HG02798 (cell line): ENCODE measurements around the gene PDE8B.
"Not testable (repeated sequence)": the region's sequence is repeated elsewhere in the genome, so short reads cannot be mapped to it uniquely, and the experiment has no call there.

Experiments used
- ATAC-seq: cut with Tn5 transposase; IDR thresholded peaks from one replicate; pipeline ENCODE4 v1.9.1; 2021; ENCODE audit warnings: mild to moderate bottlenecking; ENCODE audit not compliant: unreplicated experiment, poor library complexity

PDE8B gene

DNA sequence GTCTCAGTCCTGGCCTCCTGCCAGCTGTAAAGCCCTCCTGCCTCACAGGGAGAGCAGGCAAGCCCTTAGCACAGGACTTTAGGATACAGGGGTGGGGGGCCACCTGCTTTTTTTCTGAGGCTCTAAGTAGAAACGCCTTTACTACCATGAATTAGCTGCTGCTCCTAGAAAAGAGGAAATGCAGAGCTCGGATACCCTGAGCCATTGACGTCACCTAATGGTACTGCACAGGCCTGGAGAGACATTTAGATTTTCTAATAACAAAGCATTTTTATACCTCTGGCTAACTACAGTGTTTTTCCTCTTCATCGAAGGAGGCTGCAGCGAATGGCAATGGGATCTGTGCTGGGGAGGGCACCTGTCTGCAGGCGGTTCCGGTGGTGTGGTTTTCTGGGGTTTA is 144.6 kb downstream of the PDE8B start:
- no peak for ATAC-seq

DNA sequence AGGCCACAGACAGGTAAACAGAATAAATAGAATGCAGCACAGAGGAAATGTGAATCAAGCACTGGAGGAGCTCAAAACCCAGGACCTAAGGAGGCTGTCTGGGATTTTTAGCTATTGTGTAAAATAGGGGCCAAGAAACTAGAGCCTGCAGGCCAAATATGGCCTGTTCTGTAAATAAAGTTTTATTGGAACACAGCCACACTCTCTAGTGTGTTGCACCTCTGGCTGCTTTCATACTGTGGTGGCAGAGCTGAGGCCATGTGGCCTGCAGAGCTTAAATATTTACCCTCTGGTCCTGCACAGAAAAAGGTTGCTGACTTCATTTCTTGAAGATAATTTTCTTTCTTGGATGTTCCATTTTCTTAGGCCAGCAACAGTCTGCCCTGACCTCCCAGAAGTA is 145.3 kb downstream of the PDE8B start:
- ATAC-seq, result no peak

DNA sequence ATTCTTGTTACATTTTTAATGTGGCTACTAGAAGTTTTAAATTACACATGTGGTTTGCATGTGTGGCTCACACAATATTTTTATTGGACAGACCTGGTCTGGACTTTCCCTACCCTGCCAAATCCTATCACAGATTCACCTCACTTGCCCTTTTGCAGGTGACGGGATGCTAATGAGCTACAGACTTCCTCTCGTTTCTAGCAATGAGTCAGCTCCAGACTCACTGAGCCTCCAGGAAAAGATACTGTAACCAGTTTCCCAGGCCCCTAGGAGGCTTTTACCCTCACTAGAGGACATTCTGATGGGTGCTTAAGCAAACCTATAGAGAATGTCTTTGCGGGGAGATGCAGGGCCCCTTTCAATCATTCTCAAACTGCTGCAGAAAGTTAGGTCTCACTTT is 146.3 kb downstream of the PDE8B start:
- ATAC-seq, result peak; percentile 81

DNA sequence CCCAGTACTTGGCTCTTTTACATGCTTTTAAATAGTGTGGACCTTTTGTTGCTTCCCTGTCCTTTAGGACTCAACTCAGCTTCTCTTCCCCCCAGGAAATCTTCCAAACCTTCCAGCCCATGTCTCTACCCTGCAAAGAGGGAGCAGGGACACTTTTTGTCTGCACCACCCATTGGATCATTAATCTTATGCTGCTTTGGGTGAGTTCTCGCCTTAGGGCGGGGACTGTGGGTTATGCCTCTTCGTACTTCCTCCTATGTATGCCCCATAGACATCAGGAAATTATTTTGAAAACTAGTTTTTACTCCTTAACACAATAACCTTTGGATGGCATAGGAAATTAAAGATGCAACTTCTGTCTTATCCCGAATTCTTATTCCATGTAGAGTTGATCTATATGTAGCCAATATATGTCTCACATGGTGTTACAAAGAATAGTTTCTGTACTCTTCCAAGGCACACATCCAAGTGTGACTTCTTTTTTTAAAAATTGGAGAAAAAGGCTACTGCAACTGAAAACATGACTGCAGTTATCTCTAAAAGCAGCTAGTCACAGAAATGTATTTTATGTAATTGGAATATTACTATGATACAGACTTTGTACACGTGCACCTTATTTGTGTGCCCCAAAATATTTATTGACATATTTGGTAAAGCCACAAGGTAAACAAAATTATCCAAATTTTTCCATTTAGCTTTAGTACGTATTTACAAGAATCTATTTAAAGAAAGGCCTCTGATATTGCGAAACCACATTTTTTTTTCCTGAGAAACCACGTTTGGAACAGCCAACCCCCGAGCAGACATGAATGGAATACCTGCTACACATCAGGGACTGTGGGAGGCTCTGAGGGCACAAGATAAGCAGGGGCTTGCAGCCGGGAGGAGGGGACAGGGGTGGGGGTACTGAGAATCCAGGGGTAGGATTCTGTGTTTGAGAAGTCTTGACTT is 148.1 kb downstream of the PDE8B start:
- no peak for ATAC-seq

DNA sequence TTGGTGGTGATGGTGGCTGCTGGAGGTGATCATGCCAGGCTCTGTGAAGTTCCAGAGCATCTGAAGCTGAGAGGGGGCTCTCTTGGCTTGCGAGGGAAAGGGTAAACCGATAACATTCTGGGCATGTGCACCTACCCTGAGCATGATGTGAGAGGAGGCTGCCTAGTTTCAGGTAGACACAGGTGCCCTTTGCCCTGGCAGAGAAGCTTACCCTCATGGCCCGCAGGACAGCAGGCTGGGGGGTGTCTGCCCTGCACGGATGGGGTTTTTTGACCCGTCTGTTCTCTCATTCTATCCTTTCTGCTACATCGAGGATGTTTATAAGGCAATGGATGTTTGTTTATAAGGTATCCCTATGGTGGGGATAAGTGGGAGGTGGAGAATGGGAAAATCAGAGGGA is 148.8 kb downstream of the PDE8B start:
- no peak for ATAC-seq

DNA sequence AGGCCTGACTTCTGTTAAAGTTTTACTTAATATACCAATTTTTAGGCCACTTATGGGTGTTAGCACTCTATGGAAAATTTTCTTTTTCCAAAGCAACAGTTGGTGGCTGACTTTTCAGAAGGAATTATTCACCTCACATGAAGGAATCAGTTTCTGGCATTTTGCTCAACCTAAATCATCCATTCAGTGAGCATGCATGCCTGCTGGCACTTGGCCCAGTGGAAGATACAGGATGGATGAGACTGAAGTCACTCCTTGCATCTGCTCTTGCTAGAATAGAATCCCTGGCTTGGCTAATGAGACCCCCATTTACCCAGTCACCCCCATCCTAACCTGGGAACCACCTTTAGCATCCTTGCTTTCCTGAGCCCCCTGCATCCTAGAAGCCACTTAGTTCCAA is 149.9 kb downstream of the PDE8B start:
- no peak for ATAC-seq

DNA sequence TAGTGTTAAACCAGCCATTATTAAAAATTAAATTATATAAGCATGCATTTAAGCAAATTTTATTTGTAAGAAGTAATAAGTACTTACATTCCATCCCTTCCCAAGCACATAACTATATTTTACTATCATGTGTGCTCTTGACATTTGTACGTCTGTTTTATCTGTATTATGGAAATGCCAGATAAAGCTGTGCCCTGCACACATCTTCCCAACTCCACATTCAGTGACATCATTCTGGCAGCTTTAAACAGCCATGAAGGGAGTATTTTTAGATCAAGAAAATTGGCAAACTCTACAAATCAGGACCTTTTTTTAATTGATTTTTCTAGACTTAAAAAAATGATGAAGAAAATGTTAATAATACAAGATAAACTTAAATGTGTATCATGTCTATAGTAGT is 150.5 kb downstream of the PDE8B start:
- ATAC-seq, result no peak

DNA sequence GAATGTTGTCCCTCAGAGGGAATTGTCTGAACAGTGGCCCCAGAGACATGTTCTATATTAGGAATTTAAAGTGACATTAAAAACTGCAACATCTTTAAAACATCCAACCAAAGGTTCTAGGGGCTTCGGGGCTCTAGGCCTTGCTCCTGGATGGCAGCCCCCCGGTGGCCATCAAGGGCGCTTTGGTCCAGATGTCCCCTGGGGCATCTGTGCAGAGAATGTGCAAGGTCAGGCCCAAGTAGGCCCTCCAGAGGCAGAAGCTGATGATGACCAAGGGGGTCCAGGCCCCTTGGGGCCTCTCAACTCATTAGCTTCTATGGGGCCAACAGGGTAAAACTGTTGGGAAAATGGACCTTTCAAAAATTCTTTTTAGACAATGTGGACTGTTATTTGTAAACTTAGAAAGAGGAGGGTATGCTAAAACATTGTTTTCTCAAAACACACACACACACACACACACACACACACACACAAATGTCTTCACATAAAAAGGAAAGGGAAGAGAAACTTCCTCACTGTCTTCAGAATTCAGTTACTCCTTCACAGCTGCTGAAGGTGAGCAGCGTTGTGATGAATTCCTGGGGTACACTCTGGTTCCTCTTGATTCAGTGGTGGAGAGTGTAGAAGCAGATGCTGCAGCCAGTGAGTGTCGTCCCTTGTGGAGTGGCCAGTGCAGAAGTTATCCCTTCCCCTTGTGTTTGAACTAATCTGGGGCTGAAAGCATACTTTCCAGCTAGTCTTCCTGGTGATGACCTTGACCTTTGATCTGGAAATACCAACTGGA is 156.4 kb downstream of the PDE8B start:
- ATAC-seq, result no peak

DNA sequence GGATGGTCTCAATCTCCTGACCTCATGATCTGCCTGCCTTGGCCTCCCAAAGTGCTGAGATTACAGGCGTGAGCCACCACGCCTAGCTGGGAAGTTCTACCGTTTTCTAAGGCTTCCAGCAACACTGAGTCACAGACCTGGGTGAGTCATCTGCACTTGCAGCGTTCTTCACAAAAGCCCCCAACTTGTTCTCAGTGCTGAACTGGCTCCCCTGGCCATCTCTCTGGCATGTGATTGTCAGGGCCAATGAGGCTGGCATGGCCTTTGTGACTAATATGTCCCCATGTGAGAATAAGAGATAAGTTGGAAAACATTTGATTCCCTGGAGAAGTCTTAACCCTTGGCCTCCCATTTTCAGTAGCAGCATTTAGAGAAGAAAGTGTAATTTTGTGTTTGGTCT is 157.3 kb downstream of the PDE8B start:
- ATAC-seq, result no peak

DNA sequence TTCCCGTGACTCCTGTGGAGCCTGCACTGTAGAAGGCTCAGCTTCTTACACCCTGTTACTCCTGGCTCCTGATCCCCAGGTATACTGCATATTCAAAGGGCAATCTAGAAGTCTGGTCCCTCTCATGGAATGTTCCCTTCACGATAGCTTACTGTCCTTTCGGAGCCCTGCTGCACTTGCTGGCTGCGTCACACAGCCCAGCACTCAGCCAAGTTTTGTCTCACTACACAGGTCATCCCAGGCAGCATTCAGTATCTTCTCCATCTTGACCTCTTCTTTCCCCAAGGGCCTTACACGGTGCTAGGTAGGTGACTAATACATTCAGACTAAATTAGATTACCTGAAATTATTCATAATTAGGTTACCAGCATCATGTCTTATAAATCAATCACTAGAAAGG is 157.9 kb downstream of the PDE8B start:
- ATAC-seq, result no peak

DNA sequence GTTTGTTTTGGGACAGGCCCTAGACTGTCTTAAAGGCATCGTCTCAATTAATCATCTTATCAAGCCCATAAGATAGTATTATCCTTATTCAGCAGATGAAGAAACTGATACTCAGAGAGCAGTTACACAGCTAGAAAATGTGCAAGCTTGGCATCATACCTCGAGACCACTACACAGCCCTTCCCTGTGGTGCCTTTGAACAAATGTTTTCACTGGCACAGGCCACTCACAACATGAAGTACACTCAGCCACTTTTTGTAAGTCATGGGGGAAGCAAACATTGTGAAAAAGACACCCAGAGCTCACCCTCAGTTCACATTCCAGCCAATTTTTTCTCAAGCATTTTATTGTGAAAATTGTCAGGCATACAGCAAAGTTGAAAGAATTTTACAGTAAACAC is 159.1 kb downstream of the PDE8B start:
- no peak for ATAC-seq

DNA sequence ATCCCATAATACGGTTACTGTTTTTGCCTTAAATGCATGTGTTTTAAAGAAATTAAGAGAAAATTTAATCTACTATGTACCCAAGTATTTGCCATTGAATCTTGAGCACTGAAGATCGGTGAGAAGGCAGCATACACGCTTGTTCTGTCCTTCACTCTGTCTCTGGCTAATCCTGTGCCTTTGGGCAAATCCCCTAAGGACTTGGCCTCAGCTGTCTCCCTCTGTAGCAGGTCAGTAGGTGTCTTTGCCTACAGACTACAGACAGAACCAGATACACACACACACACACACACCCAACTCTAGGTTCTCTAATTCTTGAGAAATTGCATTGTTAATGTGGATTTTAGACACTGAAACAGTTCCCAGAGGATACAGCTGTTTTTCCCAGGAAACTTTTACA is 164.2 kb downstream of the PDE8B start:
- ATAC-seq, result no peak

DNA sequence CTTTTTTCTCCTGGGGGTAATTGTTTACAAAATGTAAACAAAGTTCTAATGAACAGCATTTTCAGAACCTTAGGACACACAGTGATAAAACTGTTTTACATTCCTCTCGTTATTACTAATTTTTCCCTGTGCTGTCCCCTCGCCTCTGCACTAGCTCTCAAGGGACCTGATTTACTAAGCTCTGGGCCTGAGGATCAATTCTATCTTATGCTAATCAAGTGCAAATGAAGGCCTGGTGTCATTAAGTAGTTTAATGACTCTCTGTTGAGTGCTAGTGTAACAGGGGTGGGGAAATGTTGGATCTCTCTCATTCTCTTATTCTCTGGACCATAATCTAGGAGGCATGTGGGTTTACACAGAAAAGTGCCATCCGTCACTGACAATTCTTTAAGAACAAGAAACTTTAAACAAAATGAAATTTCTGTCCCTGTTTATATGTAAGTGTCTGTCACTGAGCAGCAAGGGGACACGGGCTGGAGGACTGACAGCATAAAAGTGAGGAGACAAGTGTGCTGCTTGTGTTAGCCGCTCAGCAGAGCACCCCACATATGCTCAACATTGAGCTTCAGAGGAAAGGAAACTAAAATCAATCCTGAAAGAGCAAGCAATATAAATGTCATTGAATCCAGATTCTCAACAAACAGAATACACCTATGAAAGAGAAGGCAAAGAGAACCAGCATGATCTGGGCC is 166.3 kb downstream of the PDE8B start:
- ATAC-seq, result no peak

DNA sequence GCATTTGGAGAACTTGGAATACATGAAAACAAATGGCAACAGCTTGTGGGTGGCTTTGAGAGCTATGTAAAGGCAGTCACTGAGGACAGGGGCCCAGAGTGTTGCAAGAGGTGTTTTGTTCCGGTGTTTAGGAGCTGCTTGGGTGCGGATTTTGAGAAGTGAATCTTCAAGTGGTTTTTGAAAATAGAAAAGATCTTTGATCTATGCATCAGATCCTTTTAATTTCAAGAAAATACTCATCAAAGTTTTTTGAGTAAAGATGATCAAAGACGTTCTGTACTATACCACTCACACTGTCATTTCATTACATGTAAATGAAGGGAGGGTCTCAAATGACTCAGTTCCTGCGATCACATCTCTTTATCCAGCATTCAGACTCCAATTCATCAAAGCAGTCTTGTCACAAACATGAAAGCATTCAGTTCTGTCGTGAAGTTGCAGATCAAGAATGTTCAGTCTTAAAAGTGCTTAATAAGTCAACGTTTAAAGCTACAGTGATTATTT is 169.1 kb downstream of the PDE8B start:
- ATAC-seq, result peak; percentile 74

DNA sequence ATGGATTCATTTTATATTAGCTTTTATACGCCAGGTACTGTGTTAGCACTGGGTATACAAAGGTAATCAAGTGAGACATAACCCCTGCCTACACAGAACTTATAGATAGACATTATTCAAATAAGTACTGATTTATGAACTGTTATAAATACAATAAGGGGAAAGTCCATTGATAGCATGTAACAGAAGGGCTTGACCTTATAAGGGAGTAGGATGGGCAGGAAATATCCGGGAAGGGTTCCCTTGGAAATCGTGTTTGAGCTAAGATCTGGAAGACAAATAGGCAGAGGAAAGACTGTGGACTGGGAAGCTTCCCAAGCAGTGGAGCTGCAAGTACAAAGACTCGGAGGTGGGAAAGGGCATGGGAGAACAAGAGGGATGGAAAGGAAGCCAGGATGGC is 170.2 kb downstream of the PDE8B start:
- no peak for ATAC-seq

DNA sequence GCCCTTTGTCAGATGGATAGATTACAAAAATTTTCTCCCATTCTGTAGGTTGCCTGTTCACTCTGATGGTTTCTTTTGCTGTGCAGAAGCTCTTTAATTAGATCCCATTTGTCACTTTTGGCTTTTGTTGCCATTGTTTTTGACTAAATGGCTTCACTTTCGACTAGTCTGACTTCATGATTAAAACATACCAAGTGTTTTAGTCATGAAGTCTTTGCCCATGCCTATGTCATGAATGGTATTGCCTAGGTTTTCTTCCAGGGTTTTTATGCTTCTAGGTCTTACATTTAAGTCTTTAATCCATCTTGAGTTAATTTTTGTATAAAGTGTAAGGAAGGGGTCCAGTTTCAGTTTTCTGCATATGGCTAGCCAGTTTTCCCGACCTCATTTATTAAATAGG is 172.9 kb downstream of the PDE8B start:
- ATAC-seq, result not testable (repeated sequence)

DNA sequence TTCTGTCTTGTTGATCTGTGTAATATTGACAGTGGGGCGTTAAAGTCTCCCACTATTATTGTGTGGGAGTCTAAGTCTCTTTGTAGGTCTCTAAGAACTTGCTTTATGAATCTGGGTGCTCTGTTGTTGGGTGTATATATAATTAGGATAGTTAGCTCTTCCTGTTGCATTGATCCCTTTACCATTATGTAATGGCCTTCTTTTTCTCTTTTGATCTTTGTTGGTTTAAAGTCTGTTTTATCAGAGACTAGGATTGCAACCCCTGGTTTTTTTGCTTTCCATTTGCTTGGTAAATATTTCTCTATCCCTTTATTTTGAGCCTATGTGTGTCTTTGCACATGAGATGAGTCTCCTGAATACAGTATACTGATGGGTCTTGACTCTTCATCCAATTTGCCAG is 175.9 kb downstream of the PDE8B start:
- not testable (repeated sequence) for ATAC-seq

DNA sequence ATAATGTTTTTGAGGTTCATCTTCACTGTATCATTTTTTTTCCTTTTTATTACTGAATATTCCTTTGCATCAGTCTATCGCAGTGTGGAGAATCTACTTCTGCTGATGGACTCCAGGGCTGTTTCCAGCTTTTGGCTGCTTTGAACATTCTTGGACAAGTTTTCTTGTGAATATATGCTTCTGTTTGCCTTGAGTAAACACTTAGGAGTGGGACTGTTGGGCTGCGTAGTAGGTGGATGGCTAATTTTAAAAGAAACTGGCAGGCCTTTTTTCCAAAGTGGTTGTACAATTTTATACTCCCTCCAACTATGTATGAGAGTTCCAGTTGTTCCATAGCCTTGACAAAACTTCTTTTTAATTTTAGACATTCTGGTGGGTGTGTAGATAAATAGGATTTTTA is 179.3 kb downstream of the PDE8B start:
- no peak for ATAC-seq

DNA sequence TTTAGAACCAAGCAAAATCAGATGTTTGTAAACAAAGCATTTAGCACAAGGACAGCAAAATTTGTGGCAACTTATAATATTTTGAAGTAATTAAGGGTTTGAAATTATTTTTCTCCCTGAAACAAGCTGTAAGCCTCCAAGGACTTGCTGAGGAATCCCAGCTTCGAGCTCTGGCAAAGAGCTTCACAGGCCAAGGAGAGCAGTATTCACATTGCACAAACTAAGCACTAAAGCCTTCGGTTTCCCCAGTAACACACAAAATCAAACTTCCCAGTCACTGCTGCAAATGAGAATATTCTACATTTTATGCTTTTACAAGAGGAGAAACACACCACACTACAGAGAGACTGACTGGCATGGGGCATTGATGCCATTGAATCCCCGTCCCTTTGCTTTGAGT is 179.7 kb downstream of the PDE8B start:
- ATAC-seq, result no peak

DNA sequence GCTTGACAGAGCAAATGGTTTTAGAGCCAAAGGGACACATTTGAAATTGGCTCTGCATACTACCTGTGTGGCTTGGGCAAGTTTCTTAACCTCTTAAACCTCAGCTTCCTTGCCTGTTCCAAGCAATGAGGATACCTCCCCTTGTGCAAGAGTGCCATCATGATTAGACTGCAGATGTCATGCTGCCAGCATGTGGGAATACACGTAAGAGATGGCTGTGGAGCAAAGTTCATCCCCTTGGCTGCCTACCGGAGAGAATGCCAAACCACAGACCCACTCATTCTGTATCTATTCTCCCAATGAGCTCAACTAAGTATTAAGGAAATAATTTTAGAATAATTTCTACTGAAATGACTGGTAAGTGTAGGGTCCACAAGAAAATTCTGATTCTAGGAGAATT is 180.3 kb downstream of the PDE8B start:
- no peak for ATAC-seq

DNA sequence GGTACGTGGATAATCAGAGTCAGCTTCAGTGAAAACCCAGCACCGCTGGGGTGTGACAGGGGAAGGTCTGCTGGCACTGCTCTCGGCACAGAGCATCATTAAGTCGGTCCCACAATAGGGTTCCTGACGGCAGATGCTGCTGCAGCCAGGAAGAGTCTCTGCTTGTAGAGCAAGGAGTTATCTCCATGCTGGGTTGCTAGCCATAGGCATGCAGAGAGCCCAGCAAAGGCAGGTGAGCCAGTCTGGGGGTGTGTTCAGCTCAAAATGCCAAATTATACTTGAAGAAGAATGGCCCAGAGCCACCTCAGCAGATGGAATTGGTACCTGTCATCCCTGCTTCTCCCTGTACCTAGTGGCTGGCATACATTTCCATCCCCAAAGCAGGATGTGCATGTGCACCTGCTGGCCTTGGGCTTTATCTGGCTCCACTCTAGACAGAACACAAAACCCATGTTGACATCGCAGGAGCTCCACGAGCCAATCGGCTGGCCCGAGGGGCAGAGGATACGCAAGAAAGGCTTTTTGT is 180.8 kb downstream of the PDE8B start:
- ATAC-seq, result no peak
